CD14-positive monocyte (primary cell): Measurements from ENCODE around the gene HDAC7. TPM values are rescaled to one million over a fixed set of nuclear protein-coding genes. Genes with fewer than 3 reads are reported as not detected.

Experiments used
- DNase-seq, 3 donors: peaks; one replicate each; pipeline ENCODE4 v3.0.0-alpha.2; 2011 to 2022
- H2AFZ ChIP-seq: 2 replicates; pipeline ENCODE4 v1.6.0; 2012; ENCODE audit warnings: mild to moderate bottlenecking, low read depth, low read length, inconsistent platforms; ENCODE audit not compliant: insufficient read depth, poor library complexity, severe bottlenecking
- H3K27ac ChIP-seq, 2 donors: 1 replicate in 1 of 2; 2 replicates in 1 of 2; pipeline ENCODE4 v1.5.1; 2012 to 2013; ENCODE audit warnings: low read length in 2 of 2, control low read depth in 1 of 2, inconsistent platforms in 1 of 2, low read depth in 1 of 2, mild to moderate bottlenecking in 1 of 2
- H3K27me3 ChIP-seq, 2 donors: one replicate each; pipeline versions ENCODE4 v1.6.0 to v1.6.1; 2011 to 2013; ENCODE audit warnings: low read length in 2 of 2; ENCODE audit not compliant: control insufficient read depth in 2 of 2, insufficient read depth in 2 of 2
- H3K36me3 ChIP-seq, 2 donors: replicated peaks in 1 of 2; 1 replicate in 1 of 2; 2 replicates in 1 of 2; pipeline versions ENCODE4 v1.5.1 to v1.6.1; 2012 to 2013; ENCODE audit warnings: low read length in 2 of 2, control low read depth in 1 of 2, inconsistent platforms in 1 of 2, mild to moderate bottlenecking in 1 of 2; ENCODE audit not compliant: insufficient read depth in 2 of 2, control insufficient read depth in 1 of 2
- H3K4me1 ChIP-seq, 2 donors: 1 replicate in 1 of 2; 2 replicates in 1 of 2; pipeline versions ENCODE4 v1.5.1 to v1.6.1; 2012 to 2013; ENCODE audit warnings: low read length in 2 of 2, control low read depth in 1 of 2, inconsistent platforms in 1 of 2, mild to moderate bottlenecking in 1 of 2, moderate library complexity in 1 of 2; ENCODE audit not compliant: insufficient read depth in 2 of 2, control insufficient read depth in 1 of 2
- H3K4me2 ChIP-seq: replicated peaks from 2 replicates; pipeline ENCODE3; 2012; ENCODE audit warnings: low read length, moderate library complexity, mild to moderate bottlenecking; ENCODE audit not compliant: poor library complexity, severe bottlenecking; ENCODE audit errors: extremely low read depth
- H3K4me3 ChIP-seq, 3 experiments: fragments of 200-600 bp in 1 of 3; sonication (generic) in 1 of 3; replicated peaks in 1 of 3; 1 replicate in 2 of 3; 2 replicates in 1 of 3; pipeline ENCODE4 v1.5.1; 2011 to 2013; ENCODE audit warnings: low read length in 3 of 3, mild to moderate bottlenecking in 3 of 3, control low read depth in 2 of 3, low read depth in 2 of 3, inconsistent platforms in 1 of 3, moderate library complexity in 1 of 3
- H3K79me2 ChIP-seq: 2 replicates; pipeline ENCODE4 v1.6.0; 2012; ENCODE audit warnings: mild to moderate bottlenecking, control low read depth, inconsistent platforms, low read length, moderate library complexity; ENCODE audit not compliant: insufficient read depth
- H3K9ac ChIP-seq: 2 replicates; pipeline ENCODE4 v1.6.0; 2017; ENCODE audit warnings: low read length, mild to moderate bottlenecking; ENCODE audit not compliant: insufficient read depth, poor library complexity, severe bottlenecking
- H3K9me3 ChIP-seq, 2 donors: replicated peaks in 1 of 2; 1 replicate in 1 of 2; 2 replicates in 1 of 2; pipeline versions ENCODE4 v1.5.1 to v1.6.1; 2012 to 2013; ENCODE audit warnings: low read length in 2 of 2, control low read depth in 1 of 2; ENCODE audit not compliant: control insufficient read depth in 1 of 2, insufficient read depth in 1 of 2
- H4K20me1 ChIP-seq: 2 replicates; pipeline ENCODE4 v1.6.0; 2012; ENCODE audit warnings: mild to moderate bottlenecking, low read length, control low read depth, moderate library complexity; ENCODE audit not compliant: insufficient read depth
- H3K27ac Mint-ChIP-seq, 7 donors: one replicate each; pipeline ENCODE4 v1.8.0; 2020; ENCODE audit warnings: mild to moderate bottlenecking in 7 of 7, mixed read lengths in 7 of 7, moderate library complexity in 6 of 7, inconsistent platforms in 2 of 7
- H3K27me3 Mint-ChIP-seq, 3 donors: one replicate each; pipeline ENCODE4 v1.8.0; 2021 to 2022; ENCODE audit warnings: low read depth in 3 of 3, mild to moderate bottlenecking in 3 of 3, mixed read lengths in 3 of 3, moderate library complexity in 3 of 3, inconsistent platforms in 1 of 3
- H3K36me3 Mint-ChIP-seq, 2 donors: one replicate each; pipeline ENCODE4 v1.8.0; 2020; ENCODE audit warnings: mixed read lengths in 2 of 2, inconsistent platforms in 1 of 2, mild to moderate bottlenecking in 1 of 2
- H3K4me1 Mint-ChIP-seq: one replicate; pipeline ENCODE4 v1.8.0; 2020; ENCODE audit warnings: mild to moderate bottlenecking, mixed read lengths
- H3K4me3 Mint-ChIP-seq, 2 donors: one replicate each; pipeline ENCODE4 v1.8.0; 2020; ENCODE audit warnings: mild to moderate bottlenecking in 2 of 2, mixed read lengths in 2 of 2, moderate library complexity in 1 of 2
- H3K9me3 Mint-ChIP-seq, 7 donors: one replicate each; pipeline ENCODE4 v1.8.0; 2020 to 2022; ENCODE audit warnings: mixed read lengths in 7 of 7, mild to moderate bottlenecking in 6 of 7, moderate library complexity in 6 of 7, inconsistent platforms in 2 of 7
- WGBS: methylation state at CpG from one replicate; pipeline ENCODE4 v1.1.5; 2013; ENCODE audit warnings: missing lambda C conversion rate; ENCODE audit not compliant: insufficient coverage; 5-methylcytosine and 5-hydroxymethylcytosine counted together
- intact Hi-C, 2 donors: fragments of 100-400 bp; cut with micrococcal nuclease; formaldehyde crosslinking; loops; one replicate each; pipeline versions ENCODE4 v1.15.0 to v1.15.1; 2023
- polyA plus RNA-seq, 3 donors: library from polyadenylated mRNA; depleted of rRNA in 1 of 3; unstranded in 2 of 3; stranded (reverse) in 1 of 3; fragments of 300-500 nt in 2 of 3; fragments of >200 nt in 1 of 3; fragmentation: Illumina TruSeq in 2 of 3; gene quantifications; 1 replicate in 2 of 3; 2 replicates in 1 of 3; pipeline ENCODE4 v1.2.3, GENCODE V29; 2012 to 2021
- TF ChIP-seq, protein P1 (sequence below): fragments of 200-600 bp; IDR thresholded peaks from one replicate; pipeline ENCODE4 v1.8.0; 2022; ENCODE audit warnings: antibody characterized with exemption, mild to moderate bottlenecking

The HDAC7 gene
- polyA plus RNA-seq, 3 donors: 5.9 to 79.2 (median 8.4) TPM

DNA sequence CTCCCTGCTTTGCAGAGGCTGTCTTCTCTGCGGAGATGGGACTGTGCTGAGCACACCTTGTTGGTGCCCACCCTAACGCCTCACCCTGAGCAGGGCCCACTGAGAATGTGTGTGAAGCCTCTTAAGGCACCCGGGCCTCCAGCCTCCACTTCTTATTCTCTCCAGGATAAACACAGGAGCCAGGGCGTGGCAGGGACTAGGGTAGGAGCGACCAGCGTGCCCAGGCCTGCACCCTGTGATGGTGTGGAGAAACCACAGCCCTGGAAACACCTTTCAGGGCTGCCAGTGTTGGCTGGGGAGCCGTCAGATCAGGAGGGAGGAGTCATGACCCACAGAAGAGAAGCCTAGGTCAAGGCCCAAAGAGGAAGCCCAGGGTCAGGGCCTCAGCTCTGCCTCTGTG lies 43.8 kb upstream of the HDAC7 start:
- Histone ChIP-seq H3K79me2 (no peaks in the 10 kb centered on the region), H3K27ac (no peak overlapping the region), H3K4me2 (no peak overlapping the region), H2AFZ (no peak overlapping the region), H3K36me3 (peaks cover 49 to 68% of the 10 kb centered on the region in 2 donors), H3K27me3 (no peaks in the 10 kb centered on the region), H3K9me3 (no peaks in the 10 kb centered on the region), H3K9ac (no peak overlapping the region), H3K4me1 (peaks cover 12 to 13% of the 10 kb centered on the region in 2 donors), H3K4me3 (no peak overlapping the region), H4K20me1 (peaks cover 12% of the 10 kb centered on the region)
- 75% methylated on average over 1 of the region's 7 CpGs for WGBS
- Mint-ChIP-seq H3K4me1 (peaks cover 14% of the 10 kb centered on the region), H3K36me3 (peaks cover 64 to 86% of the 10 kb centered on the region in 2 donors), H3K4me3 (no peak overlapping the region), H3K27ac (no peak overlapping the region), H3K27me3 (peaks cover 0 to 4% (median 3%) of the 10 kb centered on the region in 3 donors), H3K9me3 (peaks cover 0 to 2% (median 0%) of the 10 kb centered on the region in 7 donors)
- intact Hi-C loops: no loop called here
- no peak for DNase-seq
- TF ChIP-seq, protein P1, sequence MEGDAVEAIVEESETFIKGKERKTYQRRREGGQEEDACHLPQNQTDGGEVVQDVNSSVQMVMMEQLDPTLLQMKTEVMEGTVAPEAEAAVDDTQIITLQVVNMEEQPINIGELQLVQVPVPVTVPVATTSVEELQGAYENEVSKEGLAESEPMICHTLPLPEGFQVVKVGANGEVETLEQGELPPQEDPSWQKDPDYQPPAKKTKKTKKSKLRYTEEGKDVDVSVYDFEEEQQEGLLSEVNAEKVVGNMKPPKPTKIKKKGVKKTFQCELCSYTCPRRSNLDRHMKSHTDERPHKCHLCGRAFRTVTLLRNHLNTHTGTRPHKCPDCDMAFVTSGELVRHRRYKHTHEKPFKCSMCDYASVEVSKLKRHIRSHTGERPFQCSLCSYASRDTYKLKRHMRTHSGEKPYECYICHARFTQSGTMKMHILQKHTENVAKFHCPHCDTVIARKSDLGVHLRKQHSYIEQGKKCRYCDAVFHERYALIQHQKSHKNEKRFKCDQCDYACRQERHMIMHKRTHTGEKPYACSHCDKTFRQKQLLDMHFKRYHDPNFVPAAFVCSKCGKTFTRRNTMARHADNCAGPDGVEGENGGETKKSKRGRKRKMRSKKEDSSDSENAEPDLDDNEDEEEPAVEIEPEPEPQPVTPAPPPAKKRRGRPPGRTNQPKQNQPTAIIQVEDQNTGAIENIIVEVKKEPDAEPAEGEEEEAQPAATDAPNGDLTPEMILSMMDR: no peak

- intact Hi-C loops: no loop called here
- Histone ChIP-seq H3K79me2 (no peaks in the 10 kb centered on the region), H3K9me3 (no peaks in the 10 kb centered on the region), H3K27ac (no peak overlapping the region), H3K4me1 (peaks cover 6 to 7% of the 10 kb centered on the region in 2 donors), H3K4me2 (no peak overlapping the region), H3K4me3 (no peak overlapping the region), H3K9ac (no peak overlapping the region), H3K27me3 (no peaks in the 10 kb centered on the region), H3K36me3 (peaks cover 52 to 73% of the 10 kb centered on the region in 2 donors), H4K20me1 (peaks cover 6% of the 10 kb centered on the region), H2AFZ (no peak overlapping the region)
- DNase-seq: no peak
- TF ChIP-seq, protein P1: no peak
- Mint-ChIP-seq H3K27me3 (peaks cover 0 to 4% (median 3%) of the 10 kb centered on the region in 3 donors), H3K4me1 (peaks cover 8% of the 10 kb centered on the region), H3K4me3 (no peak overlapping the region), H3K27ac (no peak overlapping the region), H3K36me3 (peaks cover 67 to 91% of the 10 kb centered on the region in 2 donors), H3K9me3 (peaks cover 0 to 2% (median 0%) of the 10 kb centered on the region in 7 donors)
- 100% methylated on average over 3 of the region's 7 CpGs for WGBS
These were observed 43.2 kb upstream of the HDAC7 start for GRCh38 chr12:47862881-47863280.
